Activated T-helper 9 cell treated with anti-CD3 and anti-CD28 coated beads, Interleukin-2, amount 50 U/mL, for 16 hours (primary cell): ENCODE results near the gene OTOL1.

Experiments used
- DNase-seq: peaks from one replicate; pipeline ENCODE4 v3.0.0-alpha.2; 2020; ENCODE audit warnings: low read depth

The OTOL1 gene

GRCh38 chr3:161540594-161540993 lies 44.0 kb downstream of the OTOL1 start:
- DNase-seq: no peak

- no peak for DNase-seq
Observed at GRCh38 chr3:161545824-161546223, 49.2 kb downstream of the OTOL1 start.

DNA sequence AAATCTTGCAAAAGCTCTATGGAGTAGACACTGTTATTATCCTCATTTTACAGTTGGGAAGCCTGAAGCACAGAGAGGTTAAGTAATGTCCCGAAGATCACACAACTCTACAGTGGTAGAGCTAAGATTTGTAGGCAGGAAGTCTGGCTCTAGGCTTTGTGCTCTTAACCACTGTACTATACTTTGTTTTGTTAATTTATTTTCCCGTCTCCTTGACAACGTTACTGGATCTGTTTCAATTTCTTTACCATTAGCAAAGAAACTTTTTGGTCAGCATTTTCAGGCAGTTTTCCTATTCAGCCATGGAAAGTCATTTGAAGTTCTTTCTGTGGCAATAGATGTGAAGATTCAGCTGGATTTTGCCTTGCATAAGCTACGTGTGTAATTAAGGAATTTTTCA lies 51.7 kb downstream of the OTOL1 start:
- DNase-seq: no peak

DNA sequence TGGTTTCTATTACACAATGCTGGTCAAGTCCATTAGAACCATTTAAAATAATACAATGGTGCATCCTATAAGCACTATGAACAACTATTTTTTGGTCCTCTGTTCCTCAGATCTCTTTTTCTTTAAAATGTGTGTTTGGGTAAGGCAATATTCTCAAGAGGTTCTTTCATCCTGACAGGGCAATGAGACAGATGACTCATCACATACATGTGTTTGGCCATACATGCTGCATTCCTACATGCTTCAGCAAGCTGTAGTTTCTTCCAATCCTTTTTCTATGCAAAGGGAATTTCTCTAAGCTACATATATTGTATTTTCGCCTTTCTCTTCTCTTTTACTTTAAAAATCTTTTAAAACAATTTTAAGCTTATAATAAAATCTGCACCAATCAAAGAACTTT lies 52.7 kb downstream of the OTOL1 start:
- DNase-seq: no peak

DNA sequence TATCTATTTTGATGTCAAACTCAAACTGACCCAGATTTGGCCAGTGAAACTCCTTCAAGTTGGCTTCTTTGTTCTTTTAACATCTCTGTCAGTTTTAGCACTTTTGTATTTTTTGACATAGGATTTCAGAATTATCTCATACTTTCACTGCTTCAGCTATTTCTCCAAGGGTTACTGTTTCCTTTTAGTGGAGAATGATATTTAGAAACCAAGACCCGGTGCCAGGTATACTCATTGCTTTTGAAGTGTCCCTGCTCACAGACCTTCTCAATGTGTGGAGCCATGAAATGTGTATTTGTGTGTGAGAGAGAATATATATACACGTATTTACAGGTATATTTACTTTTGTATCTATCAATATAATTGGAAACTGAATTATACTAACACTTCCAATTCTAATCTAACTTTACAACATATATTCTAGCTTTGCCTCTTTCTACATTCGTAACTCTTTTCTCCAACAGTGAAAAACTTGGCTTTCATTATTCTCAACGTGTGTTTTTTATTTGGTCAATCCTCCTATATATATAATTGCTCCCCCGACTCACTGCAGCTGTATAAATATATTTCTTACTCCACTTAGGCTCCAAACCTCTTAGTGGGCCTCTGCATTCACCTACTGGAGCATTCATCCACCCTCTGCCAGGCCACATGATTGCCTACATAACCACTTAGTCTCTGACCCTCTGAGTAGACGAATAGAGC lies 54.0 kb downstream of the OTOL1 start:
- no peak for DNase-seq

GRCh38 chr3:161551697-161552096 lies 55.1 kb downstream of the OTOL1 start:
- no peak for DNase-seq

- DNase-seq: no peak
Observed at GRCh38 chr3:161552984-161553560, 56.5 kb downstream of the OTOL1 start.
